Ovary (tissue), 9 donors: ENCODE data around the gene RBPJL. TPM values are rescaled to one million over a fixed set of nuclear protein-coding genes. Genes with fewer than 3 reads are reported as not detected.

Experiments used
- DNase-seq, 5 donors: peaks; one replicate each; pipeline ENCODE4 v3.0.0-alpha.2; 2019 to 2020
- H3K27ac ChIP-seq, 2 donors: fragments of 200-600 bp; one replicate each; pipeline versions ENCODE4 v1.5.1 to v1.8.0; 2019 to 2022
- H3K27me3 ChIP-seq: fragments of 200-600 bp; one replicate; pipeline ENCODE4 v1.8.0; 2022
- H3K36me3 ChIP-seq: fragments of 200-600 bp; sonication (generic); one replicate; pipeline ENCODE4 v1.5.1; 2019
- H3K4me1 ChIP-seq: one replicate; pipeline ENCODE4 v1.8.1; 2013; ENCODE audit warnings: mild to moderate bottlenecking, moderate library complexity; ENCODE audit not compliant: insufficient read depth
- H3K4me3 ChIP-seq: fragments of 200-600 bp; sonication (generic); one replicate; pipeline ENCODE4 v1.5.1; 2017
- H3K9me3 ChIP-seq, 2 donors: fragments of 200-600 bp in 1 of 2; sonication (generic) in 1 of 2; one replicate each; pipeline versions ENCODE4 v1.5.1 to v1.8.1; 2013 to 2019; ENCODE audit warnings: mild to moderate bottlenecking in 1 of 2, moderate library complexity in 1 of 2
- CTCF ChIP-seq, 3 donors: fragments of 450-650 bp in 2 of 3; fragments of 200-600 bp in 1 of 3; IDR thresholded peaks; one replicate each; pipeline versions ENCODE4 v1.5.1 to v1.8.0; 2016 to 2022; ENCODE audit warnings: antibody characterized with exemption in 3 of 3, mild to moderate bottlenecking in 1 of 3
- EP300 ChIP-seq: sonication (generic); formaldehyde crosslinking; IDR thresholded peaks from one replicate; pipeline ENCODE4 v1.6.1; 2017; ENCODE audit warnings: antibody characterized with exemption
- POLR2A ChIP-seq: fragments of 450-650 bp; IDR thresholded peaks from one replicate; pipeline ENCODE4 v1.6.1; 2017; ENCODE audit warnings: antibody characterized with exemption, mild to moderate bottlenecking, moderate library complexity
- WGBS, 3 donors: extraction: QIAGEN DNeasy Blood & Tissue Kit in 1 of 3; methylation state at CpG; one replicate each; pipeline versions ENCODE4 v1.1.5 to v1.1.7; 2013 to 2017; 5-methylcytosine and 5-hydroxymethylcytosine counted together
- intact Hi-C, 4 donors: fragments of 100-400 bp; cut with DNase I; formaldehyde crosslinking; loops; one replicate each; pipeline versions ENCODE4 v1.11.0 to v1.15.1; 2022 to 2023
- polyA plus RNA-seq, 2 donors: library from polyadenylated mRNA; stranded (reverse); fragments of 200-250 nt in 1 of 2; fragments of 350-450 nt in 1 of 2; fragmentation: Illumina TruSeq in 1 of 2; extraction: RNeasy Lipid Tissue Mini Kit (QIAGEN cat#74804) in 1 of 2; gene quantifications; one replicate each; pipeline ENCODE4 v1.2.3, GENCODE V29; 2013 to 2014
- total RNA-seq, 7 donors: library from RNA; depleted of rRNA in 2 of 7; stranded (reverse); fragments of >200 nt in 2 of 7; fragmentation: NEBNext Ultra II Directional in 3 of 7; extraction: Animal tissue kit (Norgen Biotek cat#: 25700) in 3 of 7; gene quantifications; one replicate each; pipeline versions ENCODE4 v1.1.0 to v1.2.4, GENCODE V29; 2016 to 2023
- donor health status: DM: no; HTN: no; CAD: no; lungs with moderate emphysema.
- donor health status: DM: no; HTN: no; CAD: no.
- donor health status: Bipolar disorder and iron deficiency.
- donor health status: DM: yes; HTN: yes; CAD: no.
- donor health status: DM: no; HTN: no; CAD: no.
- donor health status: DM: yes; HTN: yes; CAD: no.

Gene RBPJL
- total and polyA plus RNA-seq, 9 donors: 0.36 to 0.38 TPM; not detected in 7

- intact Hi-C loops: no loop called here
- H3K4me3 ChIP-seq: peak overlapping the region; percentile 0
- no peaks in the 10 kb centered on the region for H3K9me3 ChIP-seq
- no peaks in the 10 kb centered on the region for H3K36me3 ChIP-seq
- DNase-seq: peak; percentile 45 to 61 (median 54)
- H3K27ac ChIP-seq: peak overlapping the region; percentile 27 to 45
- no peaks in the 10 kb centered on the region for H3K27me3 ChIP-seq
- TF ChIP-seq EP300 (no peak), CTCF (IDR thresholded peaks at IDR 0.05) (no peak), POLR2A (no peak)
- WGBS, 3 donors: 8 to 20% (median 11%) methylated on average over 16 of the region's 16 CpGs
- H3K4me1 ChIP-seq: peaks cover 29% of the 10 kb centered on the region
These were observed 35.6 kb downstream of the RBPJL start for GRCh38 chr20:45341939-45342854.

- H3K9me3 ChIP-seq: no peaks in the 10 kb centered on the region
- no peak overlapping the region for H3K4me3 ChIP-seq
- DNase-seq: no peak
- H3K27ac ChIP-seq: peak overlapping the region; percentile 27 to 45
- H3K4me1 ChIP-seq: peaks cover 25% of the 10 kb centered on the region
- H3K27me3 ChIP-seq: no peaks in the 10 kb centered on the region
- H3K36me3 ChIP-seq: no peaks in the 10 kb centered on the region
- TF ChIP-seq EP300: no peak
- TF ChIP-seq CTCF (IDR thresholded peaks at IDR 0.05): no peak
- TF ChIP-seq POLR2A: no peak
- 65 to 81% (median 70%) methylated on average over 6 of the region's 6 CpGs for WGBS, 3 donors
- intact Hi-C loops: no loop called here
These were observed 36.4 kb downstream of the RBPJL start for GRCh38 chr20:45342855-45343531.

DNA sequence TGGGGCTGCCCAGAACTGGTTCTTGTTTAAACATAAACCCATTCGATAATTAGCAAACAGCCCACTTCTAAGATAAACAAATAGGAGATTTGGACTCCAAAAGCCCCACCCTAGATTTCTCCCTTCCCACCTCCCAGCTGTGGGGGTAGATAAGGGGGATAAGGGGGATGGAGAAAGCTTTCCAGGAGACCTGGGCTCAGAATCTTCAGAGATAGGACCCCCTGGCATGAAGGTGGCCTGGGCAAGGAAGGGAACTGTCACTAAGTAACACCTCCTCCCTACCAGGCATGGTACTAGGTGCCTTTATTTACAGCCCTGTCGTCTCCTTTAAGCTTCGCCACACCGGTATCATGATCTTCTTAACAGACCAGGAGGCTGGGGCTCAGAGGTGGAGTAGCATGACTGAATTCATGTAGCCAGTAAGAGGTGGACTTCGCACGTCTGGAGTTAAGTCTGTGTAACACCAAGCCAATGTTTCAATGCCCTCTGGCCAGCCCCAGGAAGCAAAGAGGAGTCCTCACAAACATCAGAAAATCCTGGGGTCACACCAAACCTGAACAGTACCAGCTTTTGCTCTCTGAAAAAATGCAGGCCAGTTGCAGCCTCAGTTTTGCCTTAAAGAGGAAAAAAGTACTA is 37.0 kb downstream of the RBPJL start:
- no peak for TF ChIP-seq POLR2A
- TF ChIP-seq EP300: no peak
- H3K4me1 ChIP-seq: peaks cover 23% of the 10 kb centered on the region
- intact Hi-C loops: no loop called here
- H3K9me3 ChIP-seq: no peaks in the 10 kb centered on the region
- no peaks in the 10 kb centered on the region for H3K36me3 ChIP-seq
- no peak overlapping the region for H3K4me3 ChIP-seq
- peak overlapping the region in 1 of 2 donors; percentile 34 for H3K27ac ChIP-seq
- 60 to 76% (median 67%) methylated on average over 6 of the region's 6 CpGs for WGBS, 3 donors
- H3K27me3 ChIP-seq: no peaks in the 10 kb centered on the region
- no peak for DNase-seq

GRCh38 chr20:45344168-45344860 is 37.7 kb downstream of the RBPJL start:
- Histone ChIP-seq H3K4me1 (peaks cover 23% of the 10 kb centered on the region), H3K4me3 (no peak overlapping the region), H3K9me3 (no peaks in the 10 kb centered on the region), H3K27me3 (no peaks in the 10 kb centered on the region), H3K27ac (peak overlapping the region in 1 of 2 donors; percentile 34), H3K36me3 (no peaks in the 10 kb centered on the region)
- WGBS, 3 donors: 55 to 72% (median 67%) methylated on average over 9 of the region's 9 CpGs
- intact Hi-C loops: no loop called here
- TF ChIP-seq CTCF (IDR thresholded peaks at IDR 0.05) (no peak), EP300 (no peak), POLR2A (no peak)
- DNase-seq: peak in 1 of 5 donors; percentile 65
